Right lobe of liver (tissue), 4 donors: ENCODE results near the gene COL23A1.

ENCODE experiments used
- CTCF ChIP-seq, 4 donors: fragments of 200-600 bp in 3 of 4; fragments of 450-650 bp in 1 of 4; IDR thresholded peaks; one replicate each; pipeline versions ENCODE4 v1.5.1 to v1.8.0; 2016 to 2022; ENCODE audit warnings: antibody characterized with exemption in 4 of 4, mild to moderate bottlenecking in 2 of 4
- POLR2A ChIP-seq: fragments of 450-650 bp; IDR thresholded peaks from one replicate; pipeline ENCODE4 v1.6.1; 2017; ENCODE audit warnings: antibody characterized with exemption, mild to moderate bottlenecking
- donor health status: DM: no; HTN: no; CAD: no.
- donor health status: DM: no; HTN: no; CAD: no.
- donor health status: DM: no; HTN: yes; CAD: no.

GRCh38 chr5:178238313-178238635 lies 351.9 kb downstream of the COL23A1 start:
- TF ChIP-seq POLR2A (no peak), CTCF (IDR thresholded peaks at IDR 0.05) (no peak)
